Subcutaneous adipose tissue (tissue), 4 donors: Measurements from ENCODE around the gene TOP1. TPM values are rescaled to one million over a fixed set of nuclear protein-coding genes. Genes with fewer than 3 reads are reported as not detected.

Source experiments
- CTCF ChIP-seq: fragments of 450-650 bp; IDR thresholded peaks from one replicate; pipeline ENCODE4 v1.5.1; 2016; ENCODE audit warnings: low read depth, mild to moderate bottlenecking, control low read depth, antibody characterized with exemption, moderate library complexity
- total RNA-seq, 4 donors: library from RNA; depleted of rRNA; stranded (reverse); fragments of >200 nt; gene quantifications; one replicate each; pipeline ENCODE4 v1.1.0, GENCODE V29; 2016

Gene TOP1
- total RNA-seq, 4 donors from 2014 or later: 24.6 to 59.2 (median 31.7) TPM

GRCh38 chr20:41076776-41077175 is 48.2 kb downstream of the TOP1 start:
- no peak for TF ChIP-seq CTCF

- no peak for TF ChIP-seq CTCF
Measured at GRCh38 chr20:41078329-41078728, 49.7 kb downstream of the TOP1 start.

GRCh38 chr20:41079066-41079465 is 50.4 kb downstream of the TOP1 start:
- TF ChIP-seq CTCF: no peak

- TF ChIP-seq CTCF: no peak
Measured at GRCh38 chr20:41080866-41081265, 52.2 kb downstream of the TOP1 start.

GRCh38 chr20:41081276-41081814 is 52.7 kb downstream of the TOP1 start:
- TF ChIP-seq CTCF: no peak

- TF ChIP-seq CTCF: no peak
Measured at GRCh38 chr20:41082306-41082705, 53.7 kb downstream of the TOP1 start.

- no peak for TF ChIP-seq CTCF
Measured at GRCh38 chr20:41085606-41086005, 57.0 kb downstream of the TOP1 start.
